ENCODE results near the gene RND1.

DNA sequence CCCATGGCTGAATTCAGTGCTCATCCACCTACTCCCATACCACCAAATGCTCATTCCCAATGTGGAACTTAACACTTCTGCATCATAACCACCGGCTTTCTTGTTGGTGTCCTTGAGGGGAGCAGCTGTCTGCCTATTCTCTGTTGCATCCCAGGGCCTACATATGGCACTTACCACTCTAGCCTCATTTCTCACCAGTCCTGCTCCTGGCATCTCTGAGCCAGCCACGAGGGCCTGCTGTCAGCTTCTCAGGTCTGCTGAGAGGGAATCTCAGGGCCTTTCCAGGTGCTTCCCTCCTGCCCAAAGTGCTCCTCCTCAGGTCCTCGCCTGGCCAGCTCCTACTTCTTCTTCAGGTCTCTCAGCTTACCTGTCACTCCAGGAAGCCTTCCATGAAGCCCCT, 24.0 kb upstream of the RND1 start:
- TF ChIP-seq CHD2 (IDR thresholded peaks at IDR 0.05; ENCODE audit: low read length, partially characterized antibody) (no peak), NFE2L2 (conservative IDR thresholded peaks at IDR 0.05; ENCODE audit: low read length) (no peak), CEBPB (IDR thresholded peaks at IDR 0.05) (no peak)
- TF ChIP-seq, protein P1, sequence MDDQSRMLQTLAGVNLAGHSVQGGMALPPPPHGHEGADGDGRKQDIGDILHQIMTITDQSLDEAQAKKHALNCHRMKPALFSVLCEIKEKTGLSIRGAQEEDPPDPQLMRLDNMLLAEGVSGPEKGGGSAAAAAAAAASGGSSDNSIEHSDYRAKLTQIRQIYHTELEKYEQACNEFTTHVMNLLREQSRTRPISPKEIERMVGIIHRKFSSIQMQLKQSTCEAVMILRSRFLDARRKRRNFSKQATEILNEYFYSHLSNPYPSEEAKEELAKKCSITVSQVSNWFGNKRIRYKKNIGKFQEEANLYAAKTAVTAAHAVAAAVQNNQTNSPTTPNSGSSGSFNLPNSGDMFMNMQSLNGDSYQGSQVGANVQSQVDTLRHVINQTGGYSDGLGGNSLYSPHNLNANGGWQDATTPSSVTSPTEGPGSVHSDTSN (IDR thresholded peaks at IDR 0.05) = no peak
